HCT116 (cell line): ENCODE data around the gene PPP1R14B. TPM values are rescaled to one million over a fixed set of nuclear protein-coding genes. Genes with fewer than 3 reads are reported as not detected.

ENCODE experiments used
- ATAC-seq: fragments of 200-7000 bp; cut with Tn5 transposase; 2 replicates; pipeline ENCODE4 v1.9.1; 2020; ENCODE audit warnings: mild to moderate bottlenecking, moderate library complexity
- BruUV-seq: library from RNA; stranded (reverse); fragments of 400-500 nt; replicated peaks from 2 replicates; lab custom pipeline; 2021; lab: Mats Ljungman, UMichigan
- CTCF ChIA-PET: fragments of 300-600 bp; sonication (Branson Sonifier 250); formaldehyde crosslinking; loops from one replicate; lab custom pipeline; 2021; ENCODE audit warnings: antibody characterized with exemption; lab: Charles Lee
- POLR2A ChIA-PET: fragments of 300-600, 350-600 bp; sonication (Branson Sonifier 250); formaldehyde crosslinking; loops from one replicate; lab custom pipeline; 2021; ENCODE audit warnings: antibody characterized with exemption; lab: Charles Lee
- RAD21 ChIA-PET, 2 experiments: fragments of 300-600 bp; sonication (Branson Sonifier 250); formaldehyde crosslinking; loops; one replicate each; lab custom pipeline; 2023; ENCODE audit warnings: low total read pairs in 2 of 2; ENCODE audit not compliant: uncharacterized antibody in 2 of 2, unreplicated experiment in 2 of 2, low non-redundant PET in 1 of 2; lab: Charles Lee
- DNase-seq: peaks from one replicate; pipeline ENCODE4 v3.0.0-alpha.2; 2010; ENCODE audit warnings: low read depth, low spot score
- H2AFZ ChIP-seq: fragments of 200-600 bp; shearing (Covaris generic), sonication (generic); 2 replicates; pipeline ENCODE4 v1.6.1; 2017; ENCODE audit warnings: low read depth, mixed run types, mixed read lengths, antibody characterized with exemption, low read length; ENCODE audit not compliant: poor library complexity, severe bottlenecking
- H3K27ac ChIP-seq: 2 replicates; pipeline ENCODE4 v1.5.1; 2012; ENCODE audit warnings: low read depth, low read length
- H3K27me3 ChIP-seq: fragments of 200-600 bp; sonication (generic); 2 replicates; pipeline ENCODE4 v1.6.1; 2016; ENCODE audit warnings: mixed run types, low read length, mixed read lengths; ENCODE audit not compliant: insufficient read depth
- H3K36me3 ChIP-seq, 2 experiments: fragments of 200-500 bp in 1 of 2; fragments of 200-600 bp in 1 of 2; sonication (Bioruptor generic) in 1 of 2; sonication (generic) in 1 of 2; 2 replicates each; pipeline versions ENCODE4 v1.5.1 to v1.6.1; 2014 to 2016; ENCODE audit warnings: low read length in 2 of 2, inconsistent platforms in 1 of 2, mixed read lengths in 1 of 2, mixed run types in 1 of 2; ENCODE audit not compliant: insufficient read depth in 2 of 2, control insufficient read depth in 1 of 2
- H3K4me1 ChIP-seq, 2 experiments: fragments of 200-600 bp in 1 of 2; sonication (generic) in 1 of 2; 2 replicates each; pipeline versions ENCODE4 v1.5.1 to v1.6.1; 2012 to 2017; ENCODE audit warnings: low read length in 2 of 2, inconsistent platforms in 1 of 2, mild to moderate bottlenecking in 1 of 2, mixed read lengths in 1 of 2, mixed run types in 1 of 2, moderate library complexity in 1 of 2; ENCODE audit not compliant: insufficient read depth in 2 of 2, control insufficient read depth in 1 of 2
- H3K4me2 ChIP-seq: fragments of 200-600 bp; sonication (generic); 2 replicates; pipeline ENCODE4 v1.6.1; 2017; ENCODE audit warnings: mixed run types, low read length, mixed read lengths
- H3K4me3 ChIP-seq, 2 experiments: fragments of 200-600 bp in 1 of 2; sonication (generic) in 1 of 2; replicated peaks in 1 of 2; 2 replicates each; pipeline ENCODE4 v1.5.1; 2011 to 2016; ENCODE audit warnings: low read length in 2 of 2, control low read depth in 1 of 2, low read depth in 1 of 2, mild to moderate bottlenecking in 1 of 2, mixed read lengths in 1 of 2, mixed run types in 1 of 2
- H3K79me2 ChIP-seq: fragments of 200-600 bp; sonication (generic); 2 replicates; pipeline ENCODE4 v1.6.1; 2017; ENCODE audit warnings: mild to moderate bottlenecking, mixed run types, low read length, moderate library complexity, mixed read lengths; ENCODE audit not compliant: insufficient read depth
- H3K9ac ChIP-seq: fragments of 200-600 bp; sonication (generic); 2 replicates; pipeline ENCODE4 v1.6.1; 2016; ENCODE audit warnings: low read length, mixed read lengths
- H3K9me2 ChIP-seq: fragments of 200-600 bp; sonication (generic), shearing (Covaris generic); 2 replicates; pipeline ENCODE4 v1.6.1; 2017; ENCODE audit warnings: mixed run types, mild to moderate bottlenecking, moderate library complexity; ENCODE audit not compliant: insufficient read depth
- H3K9me3 ChIP-seq, 2 experiments: fragments of 200-500 bp in 1 of 2; fragments of 200-600 bp in 1 of 2; sonication (Bioruptor generic) in 1 of 2; sonication (generic) in 1 of 2; 2 replicates each; pipeline ENCODE4 v1.6.1; 2014 to 2017; ENCODE audit warnings: low read length in 2 of 2, mixed read lengths in 2 of 2, inconsistent platforms in 1 of 2, low read depth in 1 of 2, mild to moderate bottlenecking in 1 of 2, mixed run types in 1 of 2, moderate library complexity in 1 of 2; ENCODE audit not compliant: control insufficient read depth in 1 of 2, insufficient read depth in 1 of 2
- H4K20me1 ChIP-seq: fragments of 200-600 bp; sonication (generic), shearing (Covaris generic); 2 replicates; pipeline ENCODE4 v1.6.1; 2017; ENCODE audit warnings: mixed run types, mild to moderate bottlenecking, moderate library complexity; ENCODE audit not compliant: insufficient read depth
- ATF3 ChIP-seq: IDR thresholded peaks from 2 replicates; pipeline ENCODE4 v1.6.1; 2012
- CTCF ChIP-seq, 3 experiments: fragments of 200-600 bp in 1 of 3; sonication (generic) in 1 of 3; IDR thresholded peaks in 2 of 3; conservative IDR thresholded peaks in 1 of 3; 2 replicates each; pipeline ENCODE4 v1.5.1; 2012 to 2017; ENCODE audit warnings: low read depth in 2 of 3, low read length in 2 of 3, antibody characterized with exemption in 1 of 3, borderline replicate concordance in 1 of 3, control low read depth in 1 of 3, mild to moderate bottlenecking in 1 of 3, mixed read lengths in 1 of 3, mixed run types in 1 of 3, moderate library complexity in 1 of 3; ENCODE audit not compliant: insufficient read depth in 1 of 3
- EGR1 ChIP-seq: IDR thresholded peaks from 2 replicates; pipeline ENCODE4 v1.6.1; 2012; ENCODE audit warnings: low read depth
- FOSL1 ChIP-seq: IDR thresholded peaks from 2 replicates; pipeline ENCODE4 v1.6.1; 2012; ENCODE audit warnings: low read depth
- POLR2AphosphoS5 ChIP-seq: IDR thresholded peaks from 2 replicates; pipeline ENCODE4 v1.6.1; 2011; ENCODE audit warnings: mild to moderate bottlenecking, low read depth, low read length, moderate library complexity
- RAD21 ChIP-seq: IDR thresholded peaks from 2 replicates; pipeline ENCODE4 v1.6.1; 2012; ENCODE audit warnings: low read depth, mild to moderate bottlenecking
- SP1 ChIP-seq: IDR thresholded peaks from 2 replicates; pipeline ENCODE4 v1.6.1; 2012; ENCODE audit warnings: low read depth
- SRF ChIP-seq: IDR thresholded peaks from 2 replicates; pipeline ENCODE4 v1.6.1; 2012; ENCODE audit warnings: low read depth
- ZBTB33 ChIP-seq: IDR thresholded peaks from 2 replicates; pipeline ENCODE4 v1.6.1; 2011; ENCODE audit warnings: mild to moderate bottlenecking, low read length, moderate library complexity; ENCODE audit not compliant: insufficient replicate concordance; ENCODE audit errors: extremely low read depth
- intact Hi-C: fragments of 100-400 bp; cut with micrococcal nuclease; formaldehyde crosslinking; loops from 2 replicates; pipeline ENCODE4 v1.10.0; 2022
- total RNA-seq: library from RNA; stranded (reverse); gene quantifications from one replicate; pipeline ENCODE4 v1.2.1, GENCODE V29; 2021; ENCODE audit not compliant: unreplicated experiment

The PPP1R14B gene
- total RNA-seq, 1 experiment from 2014 or later: 332 TPM

GRCh38 chr11:64241491-64242374 lies 5.0 kb downstream of the PPP1R14B start (continued):
- TF ChIP-seq ZBTB33 (no peak), SRF (no peak), RAD21 (no peak), EGR1 (no peak), SP1 (no peak)

GRCh38 chr11:64241241-64241490 lies 5.6 kb downstream of the PPP1R14B start:
- Histone ChIP-seq H3K4me2 (peak overlapping the region; percentile 84), H3K4me3 (peak overlapping the region; percentile 70 to 91), H4K20me1 (no peaks in the 10 kb centered on the region), H3K27me3 (no peaks in the 10 kb centered on the region), H3K9me3 (no peaks in the 10 kb centered on the region), H3K4me1 (peaks cover 32 to 61% of the 10 kb centered on the region in 2 experiments), H3K9me2 (no peaks in the 10 kb centered on the region), H3K27ac (peak overlapping the region; percentile 96), H3K9ac (peak overlapping the region; percentile 99), H3K79me2 (peaks cover 46% of the 10 kb centered on the region), H2AFZ (no peak overlapping the region), H3K36me3 (peaks cover 0 to 20% of the 10 kb centered on the region in 2 experiments; a peak in 1 of 4 replicates)
- ATAC-seq: peak; percentile 78
- RAD21 ChIA-PET: interaction anchor here in 1 of 2 experiments (0.6 kb wide), 1 partner anchor 1758 kb away, joined by 5 read pairs; no protein-coding TSS in a partner anchor
- POLR2A ChIA-PET: interaction anchor here (0.7 to 1.4 kb wide), 11 partner anchors 9 to 114 kb away, joined by 4 to 11 read pairs (median 5); partner anchors contain the start of genes NUDT22, PRDX5, TRMT112 and TRPT1
- intact Hi-C loops: loop anchor here (2.0 kb wide), 1 partner anchor 64 kb away; the partner anchor contains the start of gene ESRRA
- BruUV-seq: no TSS peak
- TF ChIP-seq FOSL1 (no peak), CTCF (IDR thresholded peaks at IDR 0.05 in 2 of 3, conservative IDR thresholded peaks at IDR 0.05 in 1 of 3; ENCODE audit: borderline replicate concordance in 1 of 3, insufficient read depth in 1 of 3, low read depth in 2 of 3, low read length in 2 of 3) (no peak), ATF3 (no peak), POLR2AphosphoS5 (no peak), RAD21 (no peak)
- CTCF ChIA-PET: interaction anchor here (0.8 to 2.2 kb wide), 8 partner anchors 9 to 115 kb away, joined by 3 to 10 read pairs (median 5); partner anchors contain the start of genes PRDX5 and TRMT112
- peak; percentile 98 for DNase-seq
